Thyroid gland (tissue), 4 donors: ENCODE results near the gene C9orf50. TPM values are rescaled to one million over a fixed set of nuclear protein-coding genes. Genes with fewer than 3 reads are reported as not detected.

Source experiments
- DNase-seq, 2 donors: peaks; one replicate each; pipeline ENCODE4 v3.0.0-alpha.2; 2019
- H3K27ac ChIP-seq, 3 donors: fragments of 200-600 bp; sonication (generic); 1 replicate in 2 of 3; 2 replicates in 1 of 3; pipeline ENCODE4 v1.5.1; 2016 to 2019; ENCODE audit warnings: mild to moderate bottlenecking in 1 of 3, moderate library complexity in 1 of 3
- H3K27me3 ChIP-seq: fragments of 200-600 bp; sonication (generic); one replicate; pipeline ENCODE4 v1.5.1; 2019
- H3K36me3 ChIP-seq, 2 donors: fragments of 200-600 bp; sonication (generic); one replicate each; pipeline ENCODE4 v1.5.1; 2016 to 2019
- H3K4me1 ChIP-seq, 2 donors: fragments of 200-600 bp; sonication (generic); one replicate each; pipeline ENCODE4 v1.5.1; 2017 to 2019
- H3K4me3 ChIP-seq, 3 donors: fragments of 200-600 bp; sonication (generic); replicated peaks in 1 of 3; 1 replicate in 2 of 3; 2 replicates in 1 of 3; pipeline ENCODE4 v1.5.1; 2016; ENCODE audit warnings: mild to moderate bottlenecking in 1 of 3
- H3K9me3 ChIP-seq: fragments of 200-600 bp; sonication (generic); one replicate; pipeline ENCODE4 v1.5.1; 2017
- POLR2A ChIP-seq, 2 donors: fragments of 450-650 bp; IDR thresholded peaks; one replicate each; pipeline ENCODE4 v1.6.1; 2017; ENCODE audit warnings: antibody characterized with exemption in 2 of 2, mild to moderate bottlenecking in 2 of 2, moderate library complexity in 1 of 2
- WGBS, 2 donors: methylation state at CpG; one replicate each; pipeline ENCODE4 v1.1.5; 2017; 5-methylcytosine and 5-hydroxymethylcytosine counted together
- intact Hi-C: fragments of 100-400 bp; cut with DNase I; formaldehyde crosslinking; loops from one replicate; pipeline ENCODE4 v1.15.1; 2023
- total RNA-seq, 4 donors: library from RNA; depleted of rRNA; stranded (reverse); fragments of >200 nt; gene quantifications; one replicate each; pipeline ENCODE4 v1.2.3, GENCODE V29; 2016
- TF ChIP-seq, protein P1 (sequence below), 6 experiments: fragments of 200-600 bp in 3 of 6; fragments of 450-650 bp in 3 of 6; sonication (generic) in 3 of 6; IDR thresholded peaks; one replicate each; pipeline ENCODE4 v1.5.1; 2016 to 2019; ENCODE audit warnings: antibody characterized with exemption in 6 of 6, mild to moderate bottlenecking in 2 of 6, inconsistent platforms in 1 of 6, moderate library complexity in 1 of 6

Gene C9orf50, protein sequence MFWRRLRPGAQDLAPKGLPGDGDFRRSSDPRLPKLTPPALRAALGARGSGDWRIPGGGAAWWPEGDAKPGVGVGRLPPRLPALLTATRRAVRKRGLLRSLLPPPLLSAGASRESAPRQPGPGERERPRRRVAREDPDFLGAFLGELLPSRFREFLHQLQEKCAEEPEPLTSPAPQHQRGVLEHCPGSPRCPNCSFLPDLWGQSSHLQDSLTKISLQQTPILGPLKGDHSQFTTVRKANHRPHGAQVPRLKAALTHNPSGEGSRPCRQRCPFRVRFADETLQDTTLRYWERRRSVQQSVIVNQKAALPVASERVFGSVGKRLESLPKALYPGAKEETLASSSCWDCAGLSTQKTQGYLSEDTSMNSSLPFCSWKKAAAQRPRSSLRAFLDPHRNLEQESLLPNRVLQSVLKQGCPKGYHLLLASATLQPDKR
- total RNA-seq, result not detected

DNA sequence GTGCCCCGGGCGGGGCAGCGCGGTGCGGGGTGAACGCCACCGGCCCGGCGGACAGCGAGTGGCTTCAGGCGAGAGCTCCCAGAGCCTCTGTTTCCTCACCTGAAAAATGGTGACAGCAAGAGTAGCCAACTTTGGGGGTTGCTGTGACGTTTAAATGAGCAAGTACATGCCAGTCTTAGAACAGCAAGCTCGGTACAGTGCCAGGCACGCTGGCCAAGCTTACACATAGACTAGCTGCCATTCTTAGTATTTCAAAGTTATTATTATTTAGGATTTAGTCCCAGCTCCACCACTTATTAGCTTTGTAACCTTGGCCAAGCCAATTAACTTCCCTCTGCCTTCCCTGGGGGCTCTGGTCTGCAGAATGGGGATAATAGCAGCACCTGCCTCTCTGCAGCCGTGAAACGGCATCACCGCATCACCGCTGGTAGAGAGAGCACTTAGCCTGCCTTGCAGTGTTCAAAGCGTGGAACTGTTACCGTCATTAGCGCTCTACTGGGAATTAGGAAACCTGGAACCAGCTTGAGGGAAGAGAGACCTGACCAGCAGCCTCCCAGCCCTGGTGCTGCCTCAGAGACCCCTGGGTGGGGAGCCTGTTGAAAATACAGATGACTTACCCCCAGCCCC lies at the start of gene C9orf50:
TSS of gene C9orf50 (minus strand) at position 433 of the 627 bp plus-strand sequence. CDS start 527 bp downstream, outside the sequence.
- H3K27me3 ChIP-seq, result no peaks in the 10 kb centered on the region
- H3K36me3 ChIP-seq, result no peaks in the 10 kb centered on the region
- H3K27ac ChIP-seq, result no peak within 1 kb of the TSS
- H3K9me3 ChIP-seq, result no peaks in the 10 kb centered on the region
- intact Hi-C loops, result no loop called here
- no peak for DNase-seq
- no peak for TF ChIP-seq POLR2A (IDR thresholded peaks at IDR 0.05)
- TF ChIP-seq, protein P1, sequence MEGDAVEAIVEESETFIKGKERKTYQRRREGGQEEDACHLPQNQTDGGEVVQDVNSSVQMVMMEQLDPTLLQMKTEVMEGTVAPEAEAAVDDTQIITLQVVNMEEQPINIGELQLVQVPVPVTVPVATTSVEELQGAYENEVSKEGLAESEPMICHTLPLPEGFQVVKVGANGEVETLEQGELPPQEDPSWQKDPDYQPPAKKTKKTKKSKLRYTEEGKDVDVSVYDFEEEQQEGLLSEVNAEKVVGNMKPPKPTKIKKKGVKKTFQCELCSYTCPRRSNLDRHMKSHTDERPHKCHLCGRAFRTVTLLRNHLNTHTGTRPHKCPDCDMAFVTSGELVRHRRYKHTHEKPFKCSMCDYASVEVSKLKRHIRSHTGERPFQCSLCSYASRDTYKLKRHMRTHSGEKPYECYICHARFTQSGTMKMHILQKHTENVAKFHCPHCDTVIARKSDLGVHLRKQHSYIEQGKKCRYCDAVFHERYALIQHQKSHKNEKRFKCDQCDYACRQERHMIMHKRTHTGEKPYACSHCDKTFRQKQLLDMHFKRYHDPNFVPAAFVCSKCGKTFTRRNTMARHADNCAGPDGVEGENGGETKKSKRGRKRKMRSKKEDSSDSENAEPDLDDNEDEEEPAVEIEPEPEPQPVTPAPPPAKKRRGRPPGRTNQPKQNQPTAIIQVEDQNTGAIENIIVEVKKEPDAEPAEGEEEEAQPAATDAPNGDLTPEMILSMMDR (IDR thresholded peaks at IDR 0.05), result no peak
- 29 to 30% methylated on average over 17 to 19 of the region's 21 CpGs for WGBS, 2 donors
- peaks cover 4 to 19% of the 10 kb centered on the region in 2 donors for H3K4me1 ChIP-seq
- peak within 1 kb of the TSS in 2 of 3 donors; percentile 7 to 36 for H3K4me3 ChIP-seq

- Histone ChIP-seq H3K4me3 (no peak overlapping the region), H3K27ac (no peak overlapping the region), H3K4me1 (peaks cover 0 to 6% of the 10 kb centered on the region in 2 donors), H3K36me3 (no peaks in the 10 kb centered on the region), H3K9me3 (no peaks in the 10 kb centered on the region), H3K27me3 (peaks cover 5% of the 10 kb centered on the region)
- WGBS, 2 donors, result 82 to 88% methylated on average over 13 of the region's 13 CpGs
- no peak for TF ChIP-seq POLR2A (IDR thresholded peaks at IDR 0.05)
- DNase-seq, result no peak
- intact Hi-C loops, result loop anchor here (10.0 kb wide), 1 partner anchor 1305 kb away; no protein-coding TSS in a partner anchor
Observed at GRCh38 chr9:129669946-129670345, 49.0 kb upstream of the C9orf50 start.

DNA sequence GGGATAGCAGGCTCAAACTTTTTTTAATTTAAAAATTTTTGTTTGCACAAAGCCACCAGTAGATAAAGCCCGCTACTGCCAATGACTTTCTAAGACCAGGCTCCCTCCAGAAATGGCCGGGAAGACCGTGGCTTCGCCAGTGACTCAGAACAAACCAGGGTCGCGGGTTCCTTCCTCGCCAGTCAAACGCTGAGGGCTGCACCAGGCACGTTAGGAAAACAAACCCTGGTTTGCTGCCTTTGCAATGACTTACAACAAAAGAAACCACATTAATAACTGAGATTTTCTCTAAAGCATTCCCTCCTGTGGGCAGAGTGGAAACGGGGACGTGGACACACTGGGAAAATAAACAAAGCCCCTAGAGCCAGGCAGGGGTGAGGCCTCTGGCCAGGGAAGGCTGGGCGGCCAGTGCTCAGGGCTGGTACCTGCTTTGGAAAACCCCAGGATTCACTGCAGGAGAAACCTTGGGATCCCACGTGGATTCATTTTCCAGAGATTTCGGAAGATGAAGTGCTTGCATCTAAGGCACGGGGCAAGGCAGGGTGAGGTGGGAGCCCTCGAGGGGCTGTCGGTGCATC lies 48.3 kb upstream of the C9orf50 start:
- TF ChIP-seq POLR2A (IDR thresholded peaks at IDR 0.05), result no peak
- TF ChIP-seq, protein P1 (IDR thresholded peaks at IDR 0.05), result no peak
- H3K4me1 ChIP-seq, result peaks cover 0 to 6% of the 10 kb centered on the region in 2 donors
- no peak overlapping the region for H3K27ac ChIP-seq
- H3K27me3 ChIP-seq, result peaks cover 5% of the 10 kb centered on the region
- H3K9me3 ChIP-seq, result no peaks in the 10 kb centered on the region
- H3K4me3 ChIP-seq, result no peak overlapping the region
- WGBS, 2 donors, result 52 to 55% methylated on average over 17 of the region's 17 CpGs
- H3K36me3 ChIP-seq, result no peaks in the 10 kb centered on the region
- intact Hi-C loops, result no loop called here
- DNase-seq, result no peak

DNA sequence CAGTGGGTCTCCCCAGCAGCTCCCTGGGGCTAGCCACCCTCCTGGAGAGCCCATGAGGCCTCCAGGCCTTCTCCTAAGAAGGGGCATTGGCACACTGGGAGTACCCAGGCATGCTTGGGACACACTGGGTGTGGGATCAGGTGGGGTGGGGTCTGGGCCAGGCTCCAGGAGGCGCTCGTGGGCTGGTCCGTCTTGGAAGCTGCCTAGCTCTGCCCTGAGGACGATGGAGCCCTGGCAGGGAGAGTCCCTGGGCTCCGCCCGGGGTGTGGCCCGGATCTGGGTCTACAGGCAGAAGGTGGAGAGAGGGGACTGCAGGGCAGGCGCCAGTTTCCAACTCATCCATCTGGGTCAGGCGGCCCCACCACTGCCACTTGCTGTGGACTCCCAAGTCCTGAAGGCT lies 46.9 kb upstream of the C9orf50 start:
- TF ChIP-seq, protein P1 (IDR thresholded peaks at IDR 0.05), result no peak
- TF ChIP-seq POLR2A (IDR thresholded peaks at IDR 0.05), result no peak
- Histone ChIP-seq H3K4me1 (peaks cover 0 to 6% of the 10 kb centered on the region in 2 donors), H3K36me3 (no peaks in the 10 kb centered on the region), H3K9me3 (no peaks in the 10 kb centered on the region), H3K4me3 (no peak overlapping the region), H3K27ac (peak overlapping the region in 1 of 3 donors; percentile 5), H3K27me3 (peaks cover 5% of the 10 kb centered on the region)
- no peak for DNase-seq
- 88 to 92% methylated on average over 9 of the region's 9 CpGs for WGBS, 2 donors
- intact Hi-C loops, result no loop called here

GRCh38 chr9:129667378-129667777 lies 46.5 kb upstream of the C9orf50 start:
- TF ChIP-seq, protein P1 (IDR thresholded peaks at IDR 0.05), result no peak
- TF ChIP-seq POLR2A (IDR thresholded peaks at IDR 0.05), result no peak
- DNase-seq, result no peak
- intact Hi-C loops, result no loop called here
- Histone ChIP-seq H3K9me3 (no peaks in the 10 kb centered on the region), H3K4me3 (no peak overlapping the region), H3K4me1 (peaks cover 0 to 6% of the 10 kb centered on the region in 2 donors), H3K27me3 (peaks cover 5% of the 10 kb centered on the region), H3K36me3 (no peaks in the 10 kb centered on the region), H3K27ac (peak overlapping the region in 1 of 3 donors; percentile 10)
- 71 to 83% methylated on average over 11 of the region's 11 CpGs for WGBS, 2 donors
